Chondrocyte (in vitro differentiated cells): ENCODE data around the gene AGR2. TPM values are rescaled to one million over a fixed set of nuclear protein-coding genes. Genes with fewer than 3 reads are reported as not detected.

Source experiments
- DNase-seq: peaks from one replicate; pipeline ENCODE4 v3.0.0; 2021; ENCODE audit warnings: mixed read lengths, low spot score
- H3K27ac Mint-ChIP-seq: one replicate; pipeline ENCODE4 v1.8.0; 2021; ENCODE audit warnings: mild to moderate bottlenecking, moderate library complexity, mixed read lengths; ENCODE audit not compliant: unreplicated experiment
- H3K27me3 Mint-ChIP-seq: 2 replicates; pipeline ENCODE4 v1.8.0; 2021; ENCODE audit warnings: low read depth, mixed read lengths
- H3K36me3 Mint-ChIP-seq: 2 replicates; pipeline ENCODE4 v1.8.0; 2021; ENCODE audit warnings: low read depth, mixed read lengths
- H3K4me1 Mint-ChIP-seq: 2 replicates; pipeline ENCODE4 v1.8.0; 2021; ENCODE audit warnings: low read depth, mild to moderate bottlenecking, mixed read lengths
- H3K4me3 Mint-ChIP-seq: one replicate; pipeline ENCODE4 v1.8.0; 2021; ENCODE audit warnings: mild to moderate bottlenecking, moderate library complexity, mixed read lengths; ENCODE audit not compliant: unreplicated experiment
- H3K9me3 Mint-ChIP-seq: 2 replicates; pipeline ENCODE4 v1.8.0; 2021; ENCODE audit warnings: low read depth, mixed read lengths
- total RNA-seq: library from RNA; stranded (reverse); gene quantifications from 3 replicates; pipeline ENCODE4 v1.2.1, GENCODE V29; 2021
- TF ChIP-seq, protein P1 (sequence below): fragments of 200-600 bp; sonication (generic); IDR thresholded peaks from 2 replicates; pipeline ENCODE4 v1.5.0; 2021; ENCODE audit warnings: antibody characterized with exemption, mild to moderate bottlenecking, moderate library complexity

The AGR2 gene
- total RNA-seq, 1 donor from 2014 or later: not detected

- Mint-ChIP-seq H3K4me1 (no peaks in the 10 kb centered on the region), H3K27me3 (no peaks in the 10 kb centered on the region), H3K27ac (no peak overlapping the region), H3K36me3 (no peaks in the 10 kb centered on the region), H3K4me3 (no peak overlapping the region), H3K9me3 (peaks cover 2% of the 10 kb centered on the region)
- DNase-seq: no peak
- TF ChIP-seq, protein P1, sequence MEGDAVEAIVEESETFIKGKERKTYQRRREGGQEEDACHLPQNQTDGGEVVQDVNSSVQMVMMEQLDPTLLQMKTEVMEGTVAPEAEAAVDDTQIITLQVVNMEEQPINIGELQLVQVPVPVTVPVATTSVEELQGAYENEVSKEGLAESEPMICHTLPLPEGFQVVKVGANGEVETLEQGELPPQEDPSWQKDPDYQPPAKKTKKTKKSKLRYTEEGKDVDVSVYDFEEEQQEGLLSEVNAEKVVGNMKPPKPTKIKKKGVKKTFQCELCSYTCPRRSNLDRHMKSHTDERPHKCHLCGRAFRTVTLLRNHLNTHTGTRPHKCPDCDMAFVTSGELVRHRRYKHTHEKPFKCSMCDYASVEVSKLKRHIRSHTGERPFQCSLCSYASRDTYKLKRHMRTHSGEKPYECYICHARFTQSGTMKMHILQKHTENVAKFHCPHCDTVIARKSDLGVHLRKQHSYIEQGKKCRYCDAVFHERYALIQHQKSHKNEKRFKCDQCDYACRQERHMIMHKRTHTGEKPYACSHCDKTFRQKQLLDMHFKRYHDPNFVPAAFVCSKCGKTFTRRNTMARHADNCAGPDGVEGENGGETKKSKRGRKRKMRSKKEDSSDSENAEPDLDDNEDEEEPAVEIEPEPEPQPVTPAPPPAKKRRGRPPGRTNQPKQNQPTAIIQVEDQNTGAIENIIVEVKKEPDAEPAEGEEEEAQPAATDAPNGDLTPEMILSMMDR: no peak
Observed at GRCh38 chr7:16762177-16762576, 42.6 kb downstream of the AGR2 start.

- no peak for DNase-seq
- Mint-ChIP-seq H3K27ac (no peak overlapping the region), H3K36me3 (no peaks in the 10 kb centered on the region), H3K4me1 (peaks cover 10% of the 10 kb centered on the region), H3K27me3 (no peaks in the 10 kb centered on the region), H3K4me3 (no peak overlapping the region), H3K9me3 (peaks cover 2% of the 10 kb centered on the region)
- TF ChIP-seq, protein P1: no peak
Observed at GRCh38 chr7:16759840-16760239, 45.0 kb downstream of the AGR2 start.

- TF ChIP-seq, protein P1: no peak
- H3K27ac Mint-ChIP-seq: no peak overlapping the region
- peaks cover 2% of the 10 kb centered on the region for H3K9me3 Mint-ChIP-seq
- no peak overlapping the region for H3K4me3 Mint-ChIP-seq
- H3K36me3 Mint-ChIP-seq: no peaks in the 10 kb centered on the region
- H3K27me3 Mint-ChIP-seq: no peaks in the 10 kb centered on the region
- H3K4me1 Mint-ChIP-seq: peaks cover 16% of the 10 kb centered on the region
- DNase-seq: no peak
Observed at GRCh38 chr7:16758631-16759611, 45.9 kb downstream of the AGR2 start.

DNA sequence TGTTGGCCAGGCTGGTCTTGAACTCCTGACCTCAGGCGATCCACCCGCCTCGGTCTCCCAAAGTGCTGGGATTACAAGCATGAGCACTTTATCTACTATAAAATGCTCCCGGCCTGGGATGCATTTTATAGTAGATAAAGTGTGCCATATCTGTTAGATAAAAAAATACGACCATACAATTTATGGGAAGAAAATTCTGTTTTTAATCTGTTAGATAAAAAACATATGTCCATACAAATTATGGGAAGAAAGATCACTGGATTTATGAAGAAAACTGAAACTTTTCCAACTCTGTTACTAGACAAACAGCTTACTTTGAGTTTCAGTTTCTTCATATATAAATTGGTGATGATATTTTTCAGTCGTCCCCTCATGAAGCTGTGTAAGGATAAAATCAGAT is 46.8 kb downstream of the AGR2 start:
- no peaks in the 10 kb centered on the region for H3K36me3 Mint-ChIP-seq
- H3K4me3 Mint-ChIP-seq: no peak overlapping the region
- H3K27me3 Mint-ChIP-seq: no peaks in the 10 kb centered on the region
- TF ChIP-seq, protein P1: no peak
- DNase-seq: no peak
- H3K9me3 Mint-ChIP-seq: peaks cover 2% of the 10 kb centered on the region
- no peak overlapping the region for H3K27ac Mint-ChIP-seq
- peaks cover 19% of the 10 kb centered on the region for H3K4me1 Mint-ChIP-seq

- TF ChIP-seq, protein P1: no peak
- peaks cover 21% of the 10 kb centered on the region for H3K4me1 Mint-ChIP-seq
- H3K4me3 Mint-ChIP-seq: no peak overlapping the region
- no peaks in the 10 kb centered on the region for H3K36me3 Mint-ChIP-seq
- H3K9me3 Mint-ChIP-seq: no peaks in the 10 kb centered on the region
- no peak for DNase-seq
- no peak overlapping the region for H3K27ac Mint-ChIP-seq
- no peaks in the 10 kb centered on the region for H3K27me3 Mint-ChIP-seq
Observed at GRCh38 chr7:16755397-16755796, 49.4 kb downstream of the AGR2 start.
